Peyer's patch (tissue), 4 donors: ENCODE measurements around the gene RDH16. TPM values are rescaled to one million over a fixed set of nuclear protein-coding genes. Genes with fewer than 3 reads are reported as not detected.
"Not testable (repeated sequence)": the region's sequence is repeated elsewhere in the genome, so short reads cannot be mapped to it uniquely, and the experiment has no call there.

Experiments used
- DNase-seq, 3 donors: peaks; one replicate each; pipeline ENCODE4 v3.0.0-alpha.2; 2017 to 2019
- H3K27ac ChIP-seq, 4 donors: fragments of 200-600 bp; sonication (generic); one replicate each; pipeline ENCODE4 v1.5.1; 2016 to 2019
- H3K27me3 ChIP-seq, 2 donors: fragments of 200-600 bp; sonication (generic); one replicate each; pipeline ENCODE4 v1.5.1; 2019
- H3K36me3 ChIP-seq, 3 donors: fragments of 200-600 bp; sonication (generic); one replicate each; pipeline ENCODE4 v1.5.1; 2016 to 2019
- H3K4me1 ChIP-seq, 4 donors: fragments of 200-600 bp; sonication (generic); one replicate each; pipeline ENCODE4 v1.5.1; 2016 to 2019
- H3K4me3 ChIP-seq, 4 donors: fragments of 200-600 bp; sonication (generic); 1 replicate in 3 of 4; 2 replicates in 1 of 4; pipeline ENCODE4 v1.5.1; 2016 to 2019; ENCODE audit warnings: mild to moderate bottlenecking in 1 of 4
- H3K9me3 ChIP-seq, 4 donors: fragments of 200-600 bp; sonication (generic); one replicate each; pipeline ENCODE4 v1.5.1; 2016 to 2019; ENCODE audit warnings: mild to moderate bottlenecking in 1 of 4
- CTCF ChIP-seq, 6 experiments: fragments of 450-650 bp in 4 of 6; fragments of 200-600 bp in 2 of 6; sonication (generic) in 1 of 6; IDR thresholded peaks; one replicate each; pipeline ENCODE4 v1.5.1; 2017 to 2019; ENCODE audit warnings: antibody characterized with exemption in 6 of 6, mild to moderate bottlenecking in 3 of 6, moderate library complexity in 1 of 6
- POLR2A ChIP-seq, 2 donors: fragments of 450-650 bp; IDR thresholded peaks; one replicate each; pipeline ENCODE4 v1.5.1; 2017; ENCODE audit warnings: antibody characterized with exemption in 2 of 2, mild to moderate bottlenecking in 2 of 2, moderate library complexity in 2 of 2
- total RNA-seq, 4 donors: library from RNA; depleted of rRNA; stranded (reverse); fragments of >200 nt; gene quantifications; one replicate each; pipeline ENCODE4 v1.1.0, GENCODE V29; 2016

RDH16 gene
- total RNA-seq, 4 donors from 2014 or later, result 1.1 to 1.2 TPM; not detected in 2

GRCh38 chr12:56914256-56914655 lies 43.2 kb downstream of the RDH16 start:
- TF ChIP-seq CTCF (IDR thresholded peaks at IDR 0.05) (no peak), POLR2A (IDR thresholded peaks at IDR 0.05) (no peak)
- no peaks in the 10 kb centered on the region for H3K27me3 ChIP-seq

GRCh38 chr12:56909403-56909802 lies 48.0 kb downstream of the RDH16 start:
- not testable (repeated sequence) for H3K27ac ChIP-seq, H3K4me1 ChIP-seq, H3K4me3 ChIP-seq, H3K36me3 ChIP-seq, DNase-seq, H3K27me3 ChIP-seq
- peaks cover 0 to 11% (median 2%) of the 10 kb centered on the region in 4 donors for H3K9me3 ChIP-seq

More at GRCh38 chr12:56914256-56914655, 43.2 kb downstream of the RDH16 start:
- H3K4me3 ChIP-seq, result no peak overlapping the region
- H3K9me3 ChIP-seq, result peaks cover 0 to 8% (median 2%) of the 10 kb centered on the region in 4 donors
- H3K36me3 ChIP-seq, result no peaks in the 10 kb centered on the region
- no peak overlapping the region for H3K27ac ChIP-seq
- no peak for DNase-seq
- no peaks in the 10 kb centered on the region for H3K4me1 ChIP-seq

- Histone ChIP-seq H3K9me3 (peaks cover 0 to 11% (median 2%) of the 10 kb centered on the region in 4 donors), H3K27ac (no peak overlapping the region), H3K4me3 (no peak overlapping the region), H3K27me3 (no peaks in the 10 kb centered on the region), H3K4me1 (no peaks in the 10 kb centered on the region), H3K36me3 (no peaks in the 10 kb centered on the region)
- no peak for TF ChIP-seq POLR2A (IDR thresholded peaks at IDR 0.05)
- no peak for TF ChIP-seq CTCF (IDR thresholded peaks at IDR 0.05)
- DNase-seq, result no peak
Observed at GRCh38 chr12:56908136-56908535, 49.3 kb downstream of the RDH16 start.

GRCh38 chr12:56905852-56906251 lies 51.6 kb downstream of the RDH16 start:
- Histone ChIP-seq H3K9me3 (peaks cover 0 to 28% (median 9%) of the 10 kb centered on the region in 4 donors), H3K4me3 (no peak overlapping the region), H3K27me3 (no peaks in the 10 kb centered on the region), H3K4me1 (no peaks in the 10 kb centered on the region), H3K27ac (no peak overlapping the region), H3K36me3 (no peaks in the 10 kb centered on the region)
- TF ChIP-seq POLR2A (IDR thresholded peaks at IDR 0.05) (no peak), CTCF (IDR thresholded peaks at IDR 0.05) (no peak)
- no peak for DNase-seq

- H3K4me3 ChIP-seq, result no peak overlapping the region
- DNase-seq, result no peak
- H3K4me1 ChIP-seq, result no peaks in the 10 kb centered on the region
- no peak overlapping the region for H3K27ac ChIP-seq
- no peaks in the 10 kb centered on the region for H3K27me3 ChIP-seq
- H3K36me3 ChIP-seq, result no peaks in the 10 kb centered on the region
- H3K9me3 ChIP-seq, result peaks cover 0 to 26% (median 12%) of the 10 kb centered on the region in 4 donors
- no peak for TF ChIP-seq CTCF (IDR thresholded peaks at IDR 0.05)
- no peak for TF ChIP-seq POLR2A (IDR thresholded peaks at IDR 0.05)
Observed at GRCh38 chr12:56903374-56903773, 54.0 kb downstream of the RDH16 start.

Other genes with a start within 250 kb of the RDH16 start
- gene NACA, start 232.3 kb downstream of the RDH16 start, total RNA-seq, result 100 to 1,000 TPM; 313 to 793 (median 416) TPM
- gene PRIM1, start 205.3 kb downstream of the RDH16 start, total RNA-seq, result 10 to 100 TPM in 1 of 4 donors, 1 to 10 TPM in 3; 3.4 to 38.0 (median 5.7) TPM
- 1 to 10 TPM in 1 of 4 donors, not detected in 3; 2.5 TPM for gene HSD17B6, start 194.3 kb downstream of the RDH16 start, total RNA-seq
- gene SDR9C7, start 23.2 kb downstream of the RDH16 start, total RNA-seq, result not detected
- gene ZBTB39, start 48.9 kb upstream of the RDH16 start, total RNA-seq, result 1 to 10 TPM; 3.2 to 9.1 (median 5.5) TPM
- gene TAC3, start 58.9 kb upstream of the RDH16 start, total RNA-seq, result 10 to 100 TPM in 1 of 4 donors, 1 to 10 TPM in 2, not detected in 1; 9.6 to 13.8 (median 9.9) TPM
- gene MYO1A, start 92.5 kb upstream of the RDH16 start, total RNA-seq, result 1,000 to 10,000 TPM in 1 of 4 donors, 100 to 1,000 TPM in 2, 10 to 100 TPM in 1; 94.1 to 1,001 (median 802) TPM
- 10 to 100 TPM in 1 of 4 donors, 1 to 10 TPM in 3; 4.6 to 11.6 (median 5.7) TPM for gene NEMP1, start 121.2 kb upstream of the RDH16 start, total RNA-seq
- gene NAB2, start 131.5 kb upstream of the RDH16 start, total RNA-seq, result 10 to 100 TPM in 2 of 4 donors, 1 to 10 TPM in 2; 7.4 to 17.0 (median 10.3) TPM
- 100 to 1,000 TPM; 278 to 416 (median 382) TPM for gene STAT6, start 153.8 kb upstream of the RDH16 start, total RNA-seq
- gene LRP1, start 170.9 kb upstream of the RDH16 start, total RNA-seq, result 100 to 1,000 TPM; 128 to 312 (median 207) TPM
- gene LRP1-AS, start 190.0 kb upstream of the RDH16 start, total RNA-seq, result not detected